NCI-H128 (cell line): ENCODE results near the gene WWC2.
"Not testable (repeated sequence)": the region's sequence is repeated elsewhere in the genome, so short reads cannot be mapped to it uniquely, and the experiment has no call there.

Source experiments
- DNase-seq: peaks from one replicate; lab custom pipeline; 2025; ENCODE audit not compliant: unreplicated experiment; lab: John Stamatoyannopoulos, UW

The WWC2 gene

GRCh38 chr4:183141997-183142396 is 42.9 kb downstream of the WWC2 start:
- DNase-seq, result no peak

GRCh38 chr4:183142571-183143550 is 43.8 kb downstream of the WWC2 start:
- no peak for DNase-seq

DNA sequence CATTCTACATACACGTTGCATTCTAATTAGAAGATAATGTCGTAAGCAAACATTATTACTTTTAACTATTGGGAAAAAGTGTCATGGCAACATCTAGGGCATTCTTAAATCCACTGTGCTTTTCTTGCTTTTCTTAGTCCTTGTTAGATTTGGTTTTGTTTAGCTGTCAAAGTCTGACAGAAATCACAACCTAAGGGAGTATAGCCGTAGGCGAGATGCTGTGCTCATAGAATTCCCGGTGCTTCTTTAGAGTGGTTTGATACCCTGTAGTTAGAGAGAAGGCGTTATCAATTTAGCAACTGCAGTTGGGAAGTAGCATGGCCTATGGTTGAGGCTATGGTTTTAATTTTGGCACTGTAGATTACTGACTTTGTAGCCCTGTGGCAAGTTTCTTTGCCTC is 45.7 kb downstream of the WWC2 start:
- no peak for DNase-seq

GRCh38 chr4:183145773-183146172 is 46.7 kb downstream of the WWC2 start:
- DNase-seq, result no peak

- DNase-seq, result no peak
These were observed 47.4 kb downstream of the WWC2 start for GRCh38 chr4:183146478-183146877.

- no peak for DNase-seq
These were observed 48.1 kb downstream of the WWC2 start for GRCh38 chr4:183147196-183147595.

DNA sequence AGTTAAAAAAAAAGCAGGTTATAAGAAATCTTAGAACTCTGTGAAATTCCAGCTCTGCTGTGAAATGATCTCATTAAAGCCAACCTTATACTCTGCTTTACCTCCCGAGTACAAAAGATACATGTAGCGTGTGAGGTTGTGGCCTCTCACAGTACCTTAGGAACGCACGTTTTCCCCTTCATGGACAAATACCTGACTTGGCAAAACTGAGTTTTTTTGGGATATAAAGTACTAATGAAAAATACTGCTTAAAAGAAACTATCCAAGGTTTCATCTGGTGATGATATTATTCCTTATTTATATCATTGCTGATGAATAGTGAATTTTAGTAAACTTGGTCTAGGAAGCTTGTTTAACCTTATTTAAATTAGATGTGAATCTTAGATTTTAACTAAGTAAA is 48.9 kb downstream of the WWC2 start:
- no peak for DNase-seq

- no peak for DNase-seq
These were observed 50.8 kb downstream of the WWC2 start for GRCh38 chr4:183149616-183150539.

GRCh38 chr4:183150664-183151063 is 51.6 kb downstream of the WWC2 start:
- not testable (repeated sequence) for DNase-seq

GRCh38 chr4:183152232-183152631 is 53.2 kb downstream of the WWC2 start:
- not testable (repeated sequence) for DNase-seq

DNA sequence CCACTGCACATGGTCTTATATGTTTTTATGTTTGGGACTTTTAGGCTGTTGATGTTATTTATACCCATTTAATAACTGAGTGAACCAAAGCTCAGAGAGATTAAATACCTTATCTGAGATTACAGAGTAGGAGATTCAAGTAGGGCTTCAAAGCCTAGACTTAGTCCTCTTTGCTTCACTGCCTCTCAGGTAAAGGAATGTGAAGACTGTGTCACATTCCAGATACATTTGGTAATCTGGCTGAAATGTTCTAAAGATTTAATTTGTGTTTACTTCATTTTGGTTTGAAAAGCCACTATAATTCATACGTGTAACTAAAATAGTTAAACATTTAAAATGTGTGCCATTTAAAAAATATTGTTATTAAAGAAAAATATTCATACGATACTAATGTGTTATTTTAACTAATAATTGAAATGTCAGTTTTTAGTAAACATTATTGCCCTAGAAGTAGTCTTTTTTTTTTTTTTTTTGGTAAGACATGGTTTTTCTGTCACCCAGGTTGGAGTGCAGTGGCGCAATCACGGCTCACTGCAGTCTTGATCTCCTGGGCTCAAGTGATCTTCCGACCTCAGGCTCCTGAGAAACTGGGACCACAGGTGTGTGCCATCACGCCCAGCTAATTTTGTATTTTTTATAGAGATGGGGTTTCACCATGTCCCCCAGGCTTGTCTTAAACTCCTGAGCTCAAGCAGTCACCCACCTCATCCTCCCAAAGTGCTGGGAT is 54.3 kb downstream of the WWC2 start:
- DNase-seq, result no peak

GRCh38 chr4:183154701-183155391 is 55.8 kb downstream of the WWC2 start:
- DNase-seq, result no peak

GRCh38 chr4:183155450-183156184 is 56.6 kb downstream of the WWC2 start:
- DNase-seq, result no peak

GRCh38 chr4:183157215-183157614 is 58.2 kb downstream of the WWC2 start:
- no peak for DNase-seq

- DNase-seq, result no peak
These were observed 59.0 kb downstream of the WWC2 start for GRCh38 chr4:183158062-183158461.

GRCh38 chr4:183161630-183162029 is 62.6 kb downstream of the WWC2 start:
- DNase-seq, result no peak

DNA sequence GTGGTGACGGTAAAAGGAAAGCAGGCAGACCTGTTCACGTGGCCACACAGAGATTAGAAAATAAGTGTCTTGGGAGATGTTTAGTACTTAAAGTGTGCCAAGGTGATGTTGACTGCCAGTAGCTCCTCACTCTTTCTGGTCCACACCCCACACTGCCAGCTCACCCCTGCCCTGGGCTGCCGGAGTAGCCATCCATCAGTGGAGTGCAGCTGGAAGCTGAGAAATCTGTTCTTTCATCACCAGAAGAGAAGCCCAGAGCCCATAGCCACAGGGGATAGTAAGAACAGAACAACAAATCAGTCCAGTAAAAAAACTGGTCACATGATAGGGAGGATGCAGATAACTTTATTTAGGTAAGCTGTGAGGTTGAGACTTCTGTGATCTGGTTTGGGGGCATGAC is 64.1 kb downstream of the WWC2 start:
- DNase-seq, result no peak

DNA sequence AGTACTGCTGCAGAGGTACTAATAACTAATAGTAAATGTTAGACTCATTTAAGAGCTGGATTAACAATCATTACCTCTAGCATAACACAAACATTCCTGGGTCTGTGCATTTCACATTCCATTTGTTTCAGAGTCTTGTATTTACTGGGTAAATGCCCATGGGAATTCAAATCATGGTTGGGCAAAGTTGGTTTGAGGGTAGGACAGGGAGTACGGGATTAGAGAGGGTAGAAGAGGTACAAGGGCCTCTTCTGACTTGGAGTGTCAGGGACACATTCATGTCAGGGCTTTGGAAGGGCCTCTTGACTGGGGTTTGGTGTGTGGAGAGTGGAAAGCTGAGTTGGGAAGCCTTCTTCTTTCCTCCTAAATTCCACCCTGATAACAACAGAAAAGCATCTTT is 65.9 kb downstream of the WWC2 start:
- no peak for DNase-seq

GRCh38 chr4:183165376-183165775 is 66.3 kb downstream of the WWC2 start:
- DNase-seq, result no peak

GRCh38 chr4:183170894-183171293 is 71.8 kb downstream of the WWC2 start:
- no peak for DNase-seq
